ENCODE measurements around the gene DIO3.

The DIO3 gene

GRCh38 chr14:101593411-101594238, 32.3 kb downstream of the DIO3 start:
- H3K4me1 Mint-ChIP-seq = peaks cover 40% of the 10 kb centered on the region
- H3K27me3 Mint-ChIP-seq = no peaks in the 10 kb centered on the region

GRCh38 chr14:101594511-101595148, 33.3 kb downstream of the DIO3 start:
- Mint-ChIP-seq H3K9me3 (no peaks in the 10 kb centered on the region), H3K27ac (peak overlapping the region; percentile 60), H3K4me3 (peak overlapping the region; percentile 12), H3K4me1 (peaks cover 45% of the 10 kb centered on the region), H3K27me3 (no peaks in the 10 kb centered on the region), H3K36me3 (no peaks in the 10 kb centered on the region)

More at GRCh38 chr14:101593411-101594238, 32.3 kb downstream of the DIO3 start:
- no peaks in the 10 kb centered on the region for H3K9me3 Mint-ChIP-seq
- no peak overlapping the region for H3K4me3 Mint-ChIP-seq
- H3K36me3 Mint-ChIP-seq = no peaks in the 10 kb centered on the region
- H3K27ac Mint-ChIP-seq = no peak overlapping the region

DNA sequence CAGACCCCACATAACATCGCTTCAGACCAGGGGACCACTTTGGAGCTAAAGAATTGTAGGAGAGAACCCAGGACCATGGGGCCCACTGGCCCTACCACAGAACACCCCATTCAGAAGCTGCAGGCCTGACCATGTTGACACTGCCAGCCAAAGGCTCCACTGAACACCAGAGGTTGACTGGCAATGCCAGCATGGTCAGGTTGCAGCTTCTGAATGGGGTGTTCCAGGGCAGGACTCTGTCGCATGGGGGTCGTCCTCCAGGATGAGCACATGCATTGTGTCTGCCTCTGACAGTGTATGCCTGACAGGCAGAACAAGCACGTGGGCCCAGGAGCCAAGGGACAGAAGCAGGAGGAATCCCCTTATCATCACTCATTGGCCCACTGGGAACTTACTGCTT, 34.1 kb downstream of the DIO3 start:
- H3K27ac Mint-ChIP-seq = peak overlapping the region; percentile 96
- peaks cover 45% of the 10 kb centered on the region for H3K4me1 Mint-ChIP-seq
- no peaks in the 10 kb centered on the region for H3K36me3 Mint-ChIP-seq
- H3K4me3 Mint-ChIP-seq = peak overlapping the region; percentile 20
- no peaks in the 10 kb centered on the region for H3K27me3 Mint-ChIP-seq
- no peaks in the 10 kb centered on the region for H3K9me3 Mint-ChIP-seq

DNA sequence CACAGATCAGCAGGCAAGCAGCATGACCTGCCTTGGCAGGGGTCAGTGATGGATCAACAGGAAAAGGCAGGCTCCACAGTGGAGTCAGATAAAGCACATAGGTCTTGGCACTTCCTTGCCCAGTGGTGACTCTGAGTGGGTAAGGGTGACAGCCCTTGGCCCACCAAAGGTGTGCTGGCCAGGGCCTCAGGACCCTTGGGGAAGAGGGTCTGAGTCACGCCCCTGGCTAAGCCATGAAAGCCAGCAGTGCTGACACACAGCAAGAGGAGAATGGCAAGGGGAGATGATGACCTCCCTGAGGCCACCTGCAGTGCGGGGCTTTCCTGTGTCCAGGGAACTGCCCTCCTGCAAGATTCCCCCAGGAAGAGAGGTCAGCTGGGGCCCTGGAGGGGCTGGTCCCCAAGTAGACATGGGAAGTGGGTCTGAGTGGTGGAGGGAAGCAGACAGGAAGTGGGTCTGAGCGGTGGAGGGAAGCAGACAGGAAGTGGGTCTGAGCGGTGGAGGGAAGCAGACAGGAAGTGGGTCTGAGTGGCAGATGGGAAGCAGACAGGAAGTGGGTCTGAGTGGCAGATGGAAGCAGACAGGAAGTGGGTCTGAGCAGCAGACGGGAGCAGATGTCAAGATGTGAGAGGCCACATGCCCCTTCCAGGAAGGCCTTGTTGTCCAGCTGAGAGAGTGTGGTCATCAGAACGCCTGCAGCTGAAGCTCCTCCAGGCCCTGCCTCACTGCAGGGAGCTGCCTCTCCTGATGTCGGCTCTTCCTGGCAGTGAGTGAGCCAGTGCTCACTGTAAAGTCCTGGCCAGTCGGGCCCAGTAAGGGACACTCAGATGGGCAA, 34.8 kb downstream of the DIO3 start:
- H3K9me3 Mint-ChIP-seq = no peaks in the 10 kb centered on the region
- H3K4me3 Mint-ChIP-seq = peak overlapping the region; percentile 20
- H3K4me1 Mint-ChIP-seq = peaks cover 45% of the 10 kb centered on the region
- H3K27me3 Mint-ChIP-seq = no peaks in the 10 kb centered on the region
- H3K27ac Mint-ChIP-seq = peak overlapping the region; percentile 96
- H3K36me3 Mint-ChIP-seq = no peaks in the 10 kb centered on the region

- H3K27me3 Mint-ChIP-seq = no peaks in the 10 kb centered on the region
- H3K9me3 Mint-ChIP-seq = no peaks in the 10 kb centered on the region
- peak overlapping the region; percentile 96 for H3K27ac Mint-ChIP-seq
- H3K4me1 Mint-ChIP-seq = peaks cover 45% of the 10 kb centered on the region
- H3K4me3 Mint-ChIP-seq = no peak overlapping the region
- H3K36me3 Mint-ChIP-seq = no peaks in the 10 kb centered on the region
Measured at GRCh38 chr14:101596742-101597141, 35.4 kb downstream of the DIO3 start.

DNA sequence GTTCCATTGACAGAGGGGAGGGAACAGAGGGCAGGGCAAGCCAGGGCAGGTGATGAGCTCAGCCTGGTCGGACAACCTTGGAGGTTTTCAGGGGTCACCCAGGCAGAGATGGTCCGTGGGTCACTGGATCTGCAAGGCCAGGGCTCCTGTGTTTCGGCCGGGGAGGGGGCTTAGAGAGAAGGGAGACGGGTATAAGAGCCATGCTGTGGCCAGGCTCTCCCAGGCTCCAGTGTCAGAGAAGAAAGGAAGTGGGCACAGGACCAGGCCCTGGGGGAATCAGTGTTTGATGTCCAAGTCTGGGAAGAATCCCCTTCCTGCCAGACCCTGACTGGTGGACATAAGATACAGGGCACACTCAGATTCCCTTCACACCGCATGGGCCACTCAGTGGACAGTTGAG, 36.9 kb downstream of the DIO3 start:
- H3K9me3 Mint-ChIP-seq = no peaks in the 10 kb centered on the region

DNA sequence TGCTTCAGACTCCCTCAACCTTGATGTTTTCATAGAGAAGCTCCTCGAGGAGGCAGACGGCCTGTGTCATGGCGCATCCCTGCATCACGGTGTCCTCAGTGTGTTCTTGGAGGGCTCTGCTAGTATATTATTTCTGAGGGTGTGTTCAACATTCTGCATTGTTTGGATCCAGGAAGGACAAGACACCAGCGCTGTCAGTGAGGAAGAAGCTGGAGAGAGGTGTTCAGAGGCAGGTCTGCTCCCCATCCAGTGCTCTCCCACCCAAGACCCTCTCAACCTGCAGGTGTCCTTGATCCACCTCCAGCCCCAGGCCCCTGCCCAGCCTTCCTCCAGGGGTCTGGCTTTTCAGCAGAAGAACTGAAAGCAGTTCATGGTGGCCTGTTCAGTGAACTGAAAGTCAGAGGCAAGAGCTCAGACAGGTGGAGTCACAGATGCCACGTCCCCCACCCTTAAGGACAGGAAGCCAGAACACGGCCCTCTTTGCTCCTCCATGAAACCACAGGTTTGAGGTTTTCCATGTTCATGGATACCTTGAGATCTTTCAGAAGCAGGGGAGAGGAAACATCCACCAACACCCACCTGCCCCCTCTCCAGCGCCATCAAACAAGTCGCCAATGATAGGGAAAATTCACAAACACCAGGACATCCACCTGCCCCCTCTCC, 37.4 kb downstream of the DIO3 start:
- Mint-ChIP-seq H3K4me3 (no peak overlapping the region), H3K27me3 (no peaks in the 10 kb centered on the region), H3K27ac (peak overlapping the region; percentile 41), H3K9me3 (no peaks in the 10 kb centered on the region), H3K4me1 (peaks cover 45% of the 10 kb centered on the region), H3K36me3 (no peaks in the 10 kb centered on the region)

More for the DNA sequence above, 36.9 kb downstream of the DIO3 start:
- Mint-ChIP-seq H3K4me1 (peaks cover 45% of the 10 kb centered on the region), H3K4me3 (no peak overlapping the region), H3K36me3 (no peaks in the 10 kb centered on the region), H3K27ac (no peak overlapping the region), H3K27me3 (no peaks in the 10 kb centered on the region)

- Mint-ChIP-seq H3K27me3 (no peaks in the 10 kb centered on the region), H3K4me1 (peaks cover 41% of the 10 kb centered on the region), H3K9me3 (no peaks in the 10 kb centered on the region), H3K27ac (no peak overlapping the region), H3K4me3 (no peak overlapping the region), H3K36me3 (no peaks in the 10 kb centered on the region)
Measured at GRCh38 chr14:101599234-101599885, 38.1 kb downstream of the DIO3 start.

GRCh38 chr14:101600336-101600890, 39.1 kb downstream of the DIO3 start:
- Mint-ChIP-seq H3K4me1 (peaks cover 37% of the 10 kb centered on the region), H3K4me3 (no peak overlapping the region), H3K27ac (no peak overlapping the region), H3K27me3 (peaks cover 5% of the 10 kb centered on the region), H3K9me3 (no peaks in the 10 kb centered on the region), H3K36me3 (no peaks in the 10 kb centered on the region)

- no peak overlapping the region for H3K27ac Mint-ChIP-seq
- H3K4me1 Mint-ChIP-seq = peaks cover 30% of the 10 kb centered on the region
- no peaks in the 10 kb centered on the region for H3K9me3 Mint-ChIP-seq
- H3K4me3 Mint-ChIP-seq = no peak overlapping the region
- peaks cover 11% of the 10 kb centered on the region for H3K27me3 Mint-ChIP-seq
- H3K36me3 Mint-ChIP-seq = no peaks in the 10 kb centered on the region
Measured at GRCh38 chr14:101600891-101601605, 39.8 kb downstream of the DIO3 start.

DNA sequence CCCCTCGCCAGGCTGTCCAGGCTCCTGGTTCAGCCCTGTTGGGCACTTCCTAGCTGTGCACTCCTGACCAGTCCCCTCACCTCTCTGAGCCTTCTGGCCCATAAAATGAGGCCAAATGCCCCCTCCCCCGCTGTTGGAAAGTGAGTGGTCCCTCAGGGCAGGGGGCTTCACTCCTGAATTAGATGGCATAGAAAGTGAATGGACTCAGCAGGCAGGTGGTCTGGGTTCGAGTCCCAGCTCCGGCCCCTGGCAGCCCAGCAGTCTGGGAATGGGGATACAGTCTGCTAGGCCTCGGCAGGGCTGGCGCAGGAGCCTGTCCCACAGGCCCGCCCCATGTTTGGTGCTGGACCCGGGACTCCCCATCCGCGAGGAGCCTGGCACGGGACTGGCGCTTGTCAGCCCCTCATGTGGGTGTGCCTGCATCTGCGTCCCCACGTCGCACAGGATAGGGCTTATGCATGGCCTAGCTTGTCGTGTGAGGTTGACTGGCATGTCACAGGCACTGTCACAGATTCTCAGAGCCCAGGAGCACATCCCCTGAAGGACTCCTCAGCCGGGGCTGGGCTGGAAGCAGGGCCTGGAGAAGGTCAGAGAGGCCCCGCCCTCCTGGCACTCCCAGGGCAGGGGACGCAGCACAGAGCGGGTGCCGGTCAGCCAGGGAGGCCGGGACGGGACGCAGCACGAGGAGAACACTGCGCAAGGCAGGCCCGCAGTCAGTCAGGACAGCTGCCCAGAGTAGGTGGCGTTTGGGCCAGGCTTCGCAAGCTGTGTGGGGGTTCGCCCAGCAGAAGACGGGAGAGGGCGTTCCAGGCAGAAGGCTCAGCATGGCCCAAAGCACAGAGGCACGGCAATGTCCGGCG, 40.5 kb downstream of the DIO3 start:
- Mint-ChIP-seq H3K9me3 (no peaks in the 10 kb centered on the region), H3K27ac (no peak overlapping the region), H3K4me3 (no peak overlapping the region), H3K27me3 (peaks cover 17% of the 10 kb centered on the region), H3K36me3 (no peaks in the 10 kb centered on the region), H3K4me1 (peaks cover 22% of the 10 kb centered on the region)

DNA sequence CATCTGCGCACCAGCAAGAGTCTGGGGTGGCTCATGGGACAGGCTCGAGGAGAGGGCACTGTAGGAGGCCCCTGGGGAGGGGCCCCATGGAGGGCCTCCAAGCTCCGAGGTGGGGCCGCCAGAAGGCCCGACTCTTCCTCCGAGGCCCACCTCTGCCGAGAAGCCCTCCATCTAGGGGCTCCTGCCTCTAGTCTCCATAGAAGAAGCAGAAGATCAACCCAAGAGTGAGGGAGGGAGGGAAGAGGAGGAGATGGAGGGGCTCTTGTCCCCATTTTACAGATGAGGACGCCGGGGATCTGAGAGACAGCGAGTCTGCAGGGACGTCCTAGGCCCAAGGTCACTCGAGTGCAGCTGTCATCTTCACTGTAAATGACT, 41.2 kb downstream of the DIO3 start:
- peaks cover 16% of the 10 kb centered on the region for H3K4me1 Mint-ChIP-seq
- no peaks in the 10 kb centered on the region for H3K36me3 Mint-ChIP-seq
- no peak overlapping the region for H3K27ac Mint-ChIP-seq
- no peaks in the 10 kb centered on the region for H3K9me3 Mint-ChIP-seq
- no peak overlapping the region for H3K4me3 Mint-ChIP-seq
- peaks cover 18% of the 10 kb centered on the region for H3K27me3 Mint-ChIP-seq

GRCh38 chr14:101603096-101603495, 41.8 kb downstream of the DIO3 start:
- Mint-ChIP-seq H3K36me3 (no peaks in the 10 kb centered on the region), H3K27me3 (peaks cover 20% of the 10 kb centered on the region), H3K9me3 (no peaks in the 10 kb centered on the region), H3K4me3 (no peak overlapping the region), H3K27ac (peak overlapping the region; percentile 55), H3K4me1 (peaks cover 10% of the 10 kb centered on the region)

All from activated naive CD4-positive, alpha-beta T cell treated with anti-CD3 and anti-CD28 coated beads, Interleukin-2, amount 50 U/mL, for 24 hours (primary cell).